Lung (tissue), 12 donors: ENCODE data around the gene VASP. TPM values are rescaled to one million over a fixed set of nuclear protein-coding genes. Genes with fewer than 3 reads are reported as not detected.

Experiments
- ATAC-seq: fragments of 200-7000 bp; cut with Tn5 transposase; one replicate; pipeline ENCODE4 v1.9.1; 2020; ENCODE audit warnings: moderate number of reproducible peaks; ENCODE audit not compliant: insufficient read depth, low FRiP score
- DNase-seq, 3 donors: peaks; one replicate each; pipeline ENCODE4 v3.0.0-alpha.2; 2013 to 2017
- H3K27ac ChIP-seq, 2 donors: one replicate each; pipeline ENCODE4 v1.5.1; 2013; ENCODE audit warnings: mild to moderate bottlenecking in 2 of 2, moderate library complexity in 2 of 2, control low read depth in 1 of 2, inconsistent platforms in 1 of 2, low read depth in 1 of 2, low read length in 1 of 2
- H3K27me3 ChIP-seq, 3 donors: one replicate each; pipeline ENCODE4 v1.5.1; 2013; ENCODE audit warnings: low read length in 2 of 3; ENCODE audit not compliant: control insufficient read depth in 3 of 3, insufficient read depth in 3 of 3
- H3K36me3 ChIP-seq, 4 donors: one replicate each; pipeline ENCODE4 v1.5.1; 2013; ENCODE audit warnings: low read length in 4 of 4, mild to moderate bottlenecking in 1 of 4, moderate library complexity in 1 of 4; ENCODE audit not compliant: control insufficient read depth in 4 of 4, insufficient read depth in 4 of 4
- H3K4me1 ChIP-seq, 5 donors: one replicate each; pipeline ENCODE4 v1.5.1; 2013; ENCODE audit warnings: low read length in 5 of 5, mild to moderate bottlenecking in 2 of 5, moderate library complexity in 1 of 5; ENCODE audit not compliant: control insufficient read depth in 5 of 5, insufficient read depth in 5 of 5
- H3K4me3 ChIP-seq: one replicate; pipeline ENCODE4 v1.5.1; 2013; ENCODE audit warnings: mild to moderate bottlenecking, control low read depth, moderate library complexity
- H3K9ac ChIP-seq, 2 donors: one replicate each; pipeline ENCODE4 v1.5.1; 2013; ENCODE audit warnings: low read length in 2 of 2, control low read depth in 1 of 2; ENCODE audit not compliant: insufficient read depth in 1 of 2
- H3K9me3 ChIP-seq, 4 donors: one replicate each; pipeline ENCODE4 v1.5.1; 2013; ENCODE audit warnings: low read length in 3 of 4, mild to moderate bottlenecking in 1 of 4, moderate library complexity in 1 of 4; ENCODE audit not compliant: control insufficient read depth in 4 of 4, insufficient read depth in 3 of 4
- CTCF ChIP-seq: IDR thresholded peaks from 2 replicates; pipeline ENCODE4 v1.5.1; 2012; ENCODE audit warnings: mild to moderate bottlenecking; ENCODE audit errors: control extremely low read depth, extremely low read depth
- WGBS, 2 donors: extraction: QIAGEN DNeasy Blood & Tissue Kit; methylation state at CpG; one replicate each; pipeline ENCODE4 v1.1.7; 2013; 5-methylcytosine and 5-hydroxymethylcytosine counted together
- polyA plus RNA-seq, 2 donors: library from polyadenylated mRNA; stranded (reverse); fragments of 200-250 nt; gene quantifications; one replicate each; pipeline ENCODE4 v1.2.1, GENCODE V29; 2013
- total RNA-seq, 2 donors: library from RNA; depleted of rRNA in 1 of 2; stranded (reverse); fragments of >200 nt in 1 of 2; gene quantifications; one replicate each; pipeline ENCODE4 v1.2.1, GENCODE V29; 2014 to 2021
- donor health status: control.
- donor health status: control.
- donor health status: Bipolar disorder and iron deficiency.
- donor health status: healthy.
- donor health status: DM: yes; HTN: yes; CAD: no.

Gene VASP
- total and polyA plus RNA-seq, 4 donors = 49.1 to 237 (median 170) TPM

- no peak overlapping the region for H3K9ac ChIP-seq
- H3K27me3 ChIP-seq = peaks cover 0 to 20% (median 18%) of the 10 kb centered on the region in 3 donors
- peaks cover 0 to 3% (median 0%) of the 10 kb centered on the region in 4 donors for H3K36me3 ChIP-seq
- H3K27ac ChIP-seq = no peak overlapping the region
- 38 to 43% methylated on average over 5 of the region's 5 CpGs for WGBS, 2 donors
- peak in 2 of 3 donors; percentile 22 to 61 for DNase-seq
- ATAC-seq = no peak
- peaks cover 0 to 45% (median 0%) of the 10 kb centered on the region in 5 donors for H3K4me1 ChIP-seq
- H3K4me3 ChIP-seq = no peak overlapping the region
- no peak for TF ChIP-seq CTCF
- H3K9me3 ChIP-seq = no peaks in the 10 kb centered on the region
Measured at GRCh38 chr19:45477186-45477585, 30.1 kb upstream of the VASP start.

GRCh38 chr19:45477713-45478453, 29.4 kb upstream of the VASP start:
- H3K27ac ChIP-seq = peak overlapping the region; percentile 96
- ATAC-seq (peak; percentile 13), DNase-seq (peak; percentile 32 to 73 (median 64))
- H3K9ac ChIP-seq = peak overlapping the region in 1 of 2 donors; percentile 99
- peaks cover 0 to 15% (median 11%) of the 10 kb centered on the region in 3 donors for H3K27me3 ChIP-seq
- WGBS, 2 donors = 8 to 9% methylated on average over 12 of the region's 12 CpGs
- TF ChIP-seq CTCF = no peak
- peaks cover 0 to 38% (median 0%) of the 10 kb centered on the region in 5 donors for H3K4me1 ChIP-seq
- peaks cover 0 to 3% (median 0%) of the 10 kb centered on the region in 4 donors for H3K36me3 ChIP-seq
- no peaks in the 10 kb centered on the region for H3K9me3 ChIP-seq
- no peak overlapping the region for H3K4me3 ChIP-seq

GRCh38 chr19:45478454-45479238, 28.6 kb upstream of the VASP start:
- peak; percentile 89 to 93 (median 91) for DNase-seq
- H3K27ac ChIP-seq = peak overlapping the region; percentile 96
- WGBS, 2 donors = 0% methylated on average over 39 of the region's 39 CpGs

More at GRCh38 chr19:45478454-45479238, 28.6 kb upstream of the VASP start:
- peak; percentile 98 for TF ChIP-seq CTCF
- Histone ChIP-seq H3K4me1 (peaks cover 0 to 36% (median 0%) of the 10 kb centered on the region in 5 donors), H3K36me3 (no peaks in the 10 kb centered on the region), H3K9me3 (no peaks in the 10 kb centered on the region), H3K27me3 (peaks cover 0 to 9% (median 4%) of the 10 kb centered on the region in 3 donors), H3K9ac (peak overlapping the region; percentile 88 to 99), H3K4me3 (no peak overlapping the region)
- ATAC-seq = peak; percentile 94
